ENCODE data around the gene CCR8.

CCR8 gene

GRCh38 chr3:39291903-39292329, 37.6 kb upstream of the CCR8 start:
- Histone ChIP-seq H4K20me1 (ENCODE audit: insufficient read depth, low read length, poor library complexity, severe bottlenecking) (no peaks in the 10 kb centered on the region), H3K4me2 (ENCODE audit: low read depth, low read length, poor library complexity, severe bottlenecking) (no peak overlapping the region), H3K4me1 (ENCODE audit: insufficient read depth, low read length, poor library complexity, severe bottlenecking) (peaks cover 46% of the 10 kb centered on the region), H3K9me3 (ENCODE audit: insufficient read depth, low read depth, low read length) (no peaks in the 10 kb centered on the region), H3K36me3 (ENCODE audit: insufficient read depth, low read length) (no peaks in the 10 kb centered on the region), H3F3A (ENCODE audit: low read depth) (no peaks in the 10 kb centered on the region), H3K9me2 (replicated peaks; ENCODE audit: low read depth, low read length) (no peaks in the 10 kb centered on the region), H2AFZ (ENCODE audit: low read length) (peak overlapping the region; percentile 63), H3K4me3 (ENCODE audit: low read length, poor library complexity, severe bottlenecking) (no peak overlapping the region), H3K79me2 (ENCODE audit: insufficient read depth, low read length) (no peaks in the 10 kb centered on the region), H3K9ac (ENCODE audit: low read depth, low read length, poor library complexity, severe bottlenecking) (peak overlapping the region; percentile 21), H3K27me3 (ENCODE audit: insufficient read depth, low read length, poor library complexity, severe bottlenecking) (no peaks in the 10 kb centered on the region)
- TF ChIP-seq CTCF (conservative IDR thresholded peaks at IDR 0.05; ENCODE audit: low read length) (peak; percentile 95), EZH2phosphoT487 (IDR thresholded peaks at IDR 0.05; ENCODE audit: borderline replicate concordance) (no peak)

GRCh38 chr3:39292961-39293360, 36.5 kb upstream of the CCR8 start:
- no peaks in the 10 kb centered on the region for H3K9me2 ChIP-seq (replicated peaks; ENCODE audit: low read depth, low read length)
- peak overlapping the region; percentile 21 for H3K9ac ChIP-seq (ENCODE audit: low read depth, low read length, poor library complexity, severe bottlenecking)
- no peaks in the 10 kb centered on the region for H4K20me1 ChIP-seq (ENCODE audit: insufficient read depth, low read length, poor library complexity, severe bottlenecking)
- H3K4me1 ChIP-seq (ENCODE audit: insufficient read depth, low read length, poor library complexity, severe bottlenecking): peaks cover 46% of the 10 kb centered on the region
- H3K4me2 ChIP-seq (ENCODE audit: low read depth, low read length, poor library complexity, severe bottlenecking): no peak overlapping the region
- H3K9me3 ChIP-seq (ENCODE audit: insufficient read depth, low read depth, low read length): no peaks in the 10 kb centered on the region
- H3F3A ChIP-seq (ENCODE audit: low read depth): no peaks in the 10 kb centered on the region
- H3K79me2 ChIP-seq (ENCODE audit: insufficient read depth, low read length): no peaks in the 10 kb centered on the region
- H2AFZ ChIP-seq (ENCODE audit: low read length): 0 out of 2 replicates have a peak overlapping the region, but pooled peaks have one; percentile 9
- no peak overlapping the region for H3K4me3 ChIP-seq (ENCODE audit: low read length, poor library complexity, severe bottlenecking)
- H3K36me3 ChIP-seq (ENCODE audit: insufficient read depth, low read length): no peaks in the 10 kb centered on the region
- no peaks in the 10 kb centered on the region for H3K27me3 ChIP-seq (ENCODE audit: insufficient read depth, low read length, poor library complexity, severe bottlenecking)
- no peak for TF ChIP-seq CTCF (conservative IDR thresholded peaks at IDR 0.05; ENCODE audit: low read length)
- TF ChIP-seq EZH2phosphoT487 (IDR thresholded peaks at IDR 0.05; ENCODE audit: borderline replicate concordance): no peak

GRCh38 chr3:39294446-39295183, 34.9 kb upstream of the CCR8 start:
- Histone ChIP-seq H3K9me2 (replicated peaks; ENCODE audit: low read depth, low read length) (no peaks in the 10 kb centered on the region), H3K4me1 (ENCODE audit: insufficient read depth, low read length, poor library complexity, severe bottlenecking) (peaks cover 35% of the 10 kb centered on the region), H4K20me1 (ENCODE audit: insufficient read depth, low read length, poor library complexity, severe bottlenecking) (no peaks in the 10 kb centered on the region), H3K79me2 (ENCODE audit: insufficient read depth, low read length) (no peaks in the 10 kb centered on the region), H3K9ac (ENCODE audit: low read depth, low read length, poor library complexity, severe bottlenecking) (no peak overlapping the region), H2AFZ (ENCODE audit: low read length) (no peak overlapping the region), H3K4me3 (ENCODE audit: low read length, poor library complexity, severe bottlenecking) (no peak overlapping the region), H3F3A (ENCODE audit: low read depth) (no peaks in the 10 kb centered on the region), H3K4me2 (ENCODE audit: low read depth, low read length, poor library complexity, severe bottlenecking) (no peak overlapping the region), H3K36me3 (ENCODE audit: insufficient read depth, low read length) (no peaks in the 10 kb centered on the region), H3K27me3 (ENCODE audit: insufficient read depth, low read length, poor library complexity, severe bottlenecking) (no peaks in the 10 kb centered on the region), H3K9me3 (ENCODE audit: insufficient read depth, low read depth, low read length) (peaks cover 10% of the 10 kb centered on the region; the same call in 1 of the 2 replicates)
- no peak for TF ChIP-seq EZH2phosphoT487 (IDR thresholded peaks at IDR 0.05; ENCODE audit: borderline replicate concordance)

Data from Loucy (cell line).